ENCODE results near the gene QTRT2. TPM values are rescaled to one million over a fixed set of nuclear protein-coding genes. Genes with fewer than 3 reads are reported as not detected.
A peak's percentile ranks its signal among the peaks of the same experiment; 100 is the strongest.

QTRT2 gene
- total and polyA plus RNA-seq, 11 donors, result 2.0 to 12.2 (median 5.7) TPM

DNA sequence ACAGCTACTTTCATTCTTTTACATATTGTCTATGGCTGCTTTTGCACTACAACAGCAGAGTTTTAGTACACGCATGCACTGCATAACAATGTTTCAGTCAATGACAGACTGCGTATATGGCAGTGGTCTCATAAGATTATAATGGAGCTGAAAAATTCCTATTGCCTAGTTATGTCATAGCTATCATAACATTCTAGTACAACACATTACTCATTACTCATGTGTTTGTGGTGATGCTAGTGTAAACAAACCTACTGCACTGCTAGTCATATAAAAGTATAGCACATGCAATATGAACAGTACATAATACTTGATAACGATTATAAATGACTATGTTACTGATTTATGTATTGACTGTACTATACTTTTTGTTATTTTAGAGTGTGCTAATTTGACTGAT is 47.9 kb downstream of the QTRT2 start:
- H3K4me1 ChIP-seq, result no peaks in the 10 kb centered on the region
- H3K36me3 ChIP-seq, result no peaks in the 10 kb centered on the region
- no peak for DNase-seq
- H3K27me3 ChIP-seq, result no peaks in the 10 kb centered on the region
- no peak for ATAC-seq
- 91 to 99% (median 94%) methylated on average over 3 of the region's 3 CpGs for WGBS, 4 donors
- intact Hi-C loops (cut with DNase I), result no loop called here
- no peak overlapping the region for H3K4me3 ChIP-seq
- no peak for TF ChIP-seq POLR2A (IDR thresholded peaks at IDR 0.05)
- TF ChIP-seq, protein P1, sequence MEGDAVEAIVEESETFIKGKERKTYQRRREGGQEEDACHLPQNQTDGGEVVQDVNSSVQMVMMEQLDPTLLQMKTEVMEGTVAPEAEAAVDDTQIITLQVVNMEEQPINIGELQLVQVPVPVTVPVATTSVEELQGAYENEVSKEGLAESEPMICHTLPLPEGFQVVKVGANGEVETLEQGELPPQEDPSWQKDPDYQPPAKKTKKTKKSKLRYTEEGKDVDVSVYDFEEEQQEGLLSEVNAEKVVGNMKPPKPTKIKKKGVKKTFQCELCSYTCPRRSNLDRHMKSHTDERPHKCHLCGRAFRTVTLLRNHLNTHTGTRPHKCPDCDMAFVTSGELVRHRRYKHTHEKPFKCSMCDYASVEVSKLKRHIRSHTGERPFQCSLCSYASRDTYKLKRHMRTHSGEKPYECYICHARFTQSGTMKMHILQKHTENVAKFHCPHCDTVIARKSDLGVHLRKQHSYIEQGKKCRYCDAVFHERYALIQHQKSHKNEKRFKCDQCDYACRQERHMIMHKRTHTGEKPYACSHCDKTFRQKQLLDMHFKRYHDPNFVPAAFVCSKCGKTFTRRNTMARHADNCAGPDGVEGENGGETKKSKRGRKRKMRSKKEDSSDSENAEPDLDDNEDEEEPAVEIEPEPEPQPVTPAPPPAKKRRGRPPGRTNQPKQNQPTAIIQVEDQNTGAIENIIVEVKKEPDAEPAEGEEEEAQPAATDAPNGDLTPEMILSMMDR (IDR thresholded peaks at IDR 0.05), result no peak
- H3K27ac ChIP-seq, result no peak overlapping the region
- no peaks in the 10 kb centered on the region for H3K9me3 ChIP-seq

DNA sequence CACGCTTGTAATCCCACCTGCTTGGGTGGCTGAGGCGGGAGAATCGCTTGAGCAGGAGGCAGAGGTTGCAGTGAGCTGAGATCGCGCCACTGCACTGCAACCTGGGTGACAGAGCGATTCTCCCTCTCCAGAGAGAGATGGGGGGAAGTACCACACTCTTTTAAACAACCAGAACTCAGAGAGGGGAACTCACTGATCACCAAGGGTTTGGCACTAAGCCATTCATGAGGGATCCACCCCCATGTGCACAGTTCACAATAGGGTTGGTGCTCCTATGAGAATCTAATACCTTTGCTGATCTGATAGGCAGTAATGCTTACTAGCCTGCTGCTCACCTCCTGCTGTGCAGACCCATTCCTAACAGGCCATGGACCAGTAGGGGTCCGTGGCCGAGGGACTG is 51.6 kb downstream of the QTRT2 start:
- Histone ChIP-seq H3K27ac (no peak overlapping the region), H3K36me3 (no peaks in the 10 kb centered on the region), H3K27me3 (no peaks in the 10 kb centered on the region), H3K4me3 (no peak overlapping the region), H3K4me1 (peaks cover 0 to 24% (median 0%) of the 10 kb centered on the region in 12 donors), H3K9me3 (no peaks in the 10 kb centered on the region)
- TF ChIP-seq, protein P1 (IDR thresholded peaks at IDR 0.05), result no peak
- ATAC-seq (no peak), DNase-seq (no peak)
- intact Hi-C loops (cut with DNase I), result no loop called here
- WGBS, 4 donors, result 91 to 95% (median 93%) methylated on average over 8 of the region's 8 CpGs

DNA sequence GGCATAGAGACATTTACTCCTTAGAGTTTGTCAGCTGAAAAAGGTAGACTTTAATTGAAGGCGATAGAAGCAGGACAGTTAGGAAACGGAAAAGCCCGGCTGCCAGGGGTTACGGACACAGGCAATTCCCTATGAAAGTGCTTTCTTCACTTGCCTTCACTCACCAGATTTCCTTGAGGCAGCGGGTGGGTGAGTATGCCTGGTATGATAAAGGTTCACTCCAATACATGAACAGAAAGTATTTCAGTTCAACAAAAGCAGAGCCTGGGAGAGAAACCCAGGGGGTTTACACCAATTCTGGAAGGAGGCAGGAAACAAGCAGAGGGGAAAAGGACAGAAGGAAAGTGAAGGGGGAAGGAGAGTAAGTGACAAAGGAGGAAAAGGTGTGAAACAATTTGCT is 53.9 kb downstream of the QTRT2 start:
- H3K9me3 ChIP-seq, result no peaks in the 10 kb centered on the region
- no peak for ATAC-seq
- WGBS, 4 donors, result 52 to 59% (median 55%) methylated on average over 5 of the region's 5 CpGs
- no peak overlapping the region for H3K27ac ChIP-seq
- intact Hi-C loops (cut with DNase I), result no loop called here
- no peak for DNase-seq
- peaks cover 0 to 24% (median 0%) of the 10 kb centered on the region in 12 donors for H3K4me1 ChIP-seq
- TF ChIP-seq POLR2A (IDR thresholded peaks at IDR 0.05), result no peak
- TF ChIP-seq, protein P1 (IDR thresholded peaks at IDR 0.05), result no peak
- H3K36me3 ChIP-seq, result no peaks in the 10 kb centered on the region
- H3K4me3 ChIP-seq, result no peak overlapping the region
- no peaks in the 10 kb centered on the region for H3K27me3 ChIP-seq

DNA sequence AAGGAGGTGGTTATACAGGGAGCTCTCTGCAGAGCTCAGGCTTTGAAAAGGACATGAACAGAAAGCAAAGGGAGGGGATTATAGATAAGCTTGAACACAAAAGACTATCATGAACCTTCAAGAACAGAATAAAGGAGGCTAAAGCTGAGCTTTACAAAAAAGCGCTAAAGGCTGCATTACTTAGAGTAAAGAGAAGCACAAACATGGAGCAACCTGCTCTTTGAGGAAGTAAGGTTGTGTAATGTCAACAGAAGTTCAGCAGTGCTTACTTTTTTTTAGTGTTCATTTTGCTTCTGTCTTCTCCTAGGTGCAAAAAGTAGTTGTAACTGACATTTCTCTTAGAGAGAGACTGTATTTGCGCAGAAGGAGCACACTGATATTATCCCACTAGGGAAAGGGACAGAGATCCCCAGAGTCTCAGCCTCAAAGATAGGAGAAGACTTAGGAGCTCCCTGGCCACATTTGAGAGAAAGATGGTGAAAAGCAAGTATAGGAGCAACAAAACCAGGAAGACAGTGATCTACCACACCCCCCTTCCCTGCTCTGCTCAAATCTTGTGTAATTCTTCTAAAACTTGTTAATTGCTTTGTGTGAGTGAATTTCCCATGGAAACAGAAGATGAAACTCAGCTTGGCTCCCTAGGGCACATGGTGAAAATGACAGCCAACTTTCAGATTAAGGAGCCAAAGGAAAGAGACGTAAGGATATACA is 54.7 kb downstream of the QTRT2 start:
- 73 to 87% (median 79%) methylated on average over 3 of the region's 3 CpGs for WGBS, 4 donors
- intact Hi-C loops (cut with DNase I), result no loop called here
- Histone ChIP-seq H3K4me1 (peaks cover 0 to 24% (median 0%) of the 10 kb centered on the region in 12 donors), H3K27me3 (no peaks in the 10 kb centered on the region), H3K36me3 (no peaks in the 10 kb centered on the region), H3K4me3 (no peak overlapping the region), H3K9me3 (no peaks in the 10 kb centered on the region), H3K27ac (peak overlapping the region in 1 of 12 donors; percentile 40)
- DNase-seq, result no peak
- TF ChIP-seq, protein P1 (IDR thresholded peaks at IDR 0.05), result no peak
- no peak for TF ChIP-seq POLR2A (IDR thresholded peaks at IDR 0.05)
- peak in 2 of 4 donors; percentile 20 to 49 for ATAC-seq
